ENCODE results near the gene PLCB4.

The PLCB4 gene

DNA sequence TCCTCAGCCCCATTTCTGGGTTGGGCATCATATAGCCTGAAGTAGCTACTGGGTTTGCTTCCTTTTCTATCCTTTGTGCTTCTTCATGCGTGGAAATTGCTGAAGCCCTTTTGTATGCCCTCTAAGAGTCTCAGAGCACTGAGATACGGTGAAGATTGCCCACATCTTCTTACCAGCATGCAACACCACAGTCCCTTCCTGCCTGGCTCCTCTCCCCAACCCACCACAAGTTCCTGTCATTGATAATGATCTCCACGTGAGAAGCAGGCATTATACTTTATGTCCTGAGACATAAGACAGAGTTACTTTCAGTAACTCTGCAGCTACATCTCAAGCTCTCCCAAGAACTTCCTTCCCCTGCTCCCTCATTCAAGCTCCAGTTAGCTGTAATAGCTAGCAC lies 15.8 kb upstream of the PLCB4 start:
- peak overlapping the region in 1 of 2 experiments; percentile 82 for H3K4ac ChIP-seq (ENCODE audit: low read depth in 1 of 2, low read length in 2 of 2)
- peak overlapping the region; percentile 95 for H2AK5ac ChIP-seq (ENCODE audit: low read length, severe bottlenecking)
- H3K9me3 ChIP-seq (ENCODE audit: control insufficient read depth, low read length) = peaks cover 5% of the 10 kb centered on the region
- H2BK15ac ChIP-seq (ENCODE audit: low read depth, poor library complexity, severe bottlenecking) = no peak overlapping the region
- 73% methylated on average over 3 of the region's 3 CpGs for WGBS
- DNase-seq = no peak
- no peak overlapping the region for H3K23ac ChIP-seq (ENCODE audit: low read length in 2 of 2)
- H3K79me1 ChIP-seq (replicated peaks; ENCODE audit: low read length, poor library complexity, severe bottlenecking) = no peaks in the 10 kb centered on the region
- H4K91ac ChIP-seq (ENCODE audit: low read length) = no peak overlapping the region
- H3K4me1 ChIP-seq (ENCODE audit: control insufficient read depth, insufficient read depth, low read depth, low read length) = peaks cover 10% of the 10 kb centered on the region
- peak overlapping the region; percentile 21 to 80 for H3K18ac ChIP-seq (ENCODE audit: low read depth in 1 of 2, low read length in 2 of 2)
- H3K9ac ChIP-seq (ENCODE audit: low read length) = no peak overlapping the region
- no peak overlapping the region for H2AFZ ChIP-seq (ENCODE audit: low read depth, low read length)
- H2BK5ac ChIP-seq (ENCODE audit: low read depth, low read length, poor library complexity, severe bottlenecking) = peak overlapping the region; percentile 49
- H4K8ac ChIP-seq (ENCODE audit: low read length) = peak overlapping the region; percentile 35
- H3K4me3 ChIP-seq (ENCODE audit: insufficient read depth in 1 of 2, low read depth in 1 of 2, low read length in 2 of 2) = no peak overlapping the region
- no peaks in the 10 kb centered on the region for H3K27me3 ChIP-seq (ENCODE audit: control insufficient read depth in 1 of 2, insufficient read depth in 1 of 2, low read length in 2 of 2)
- H3K14ac ChIP-seq (ENCODE audit: low read length in 2 of 2) = no peak overlapping the region
- peak overlapping the region in 1 of 2 experiments; percentile 90 for H2BK12ac ChIP-seq (ENCODE audit: low read length in 2 of 2)
- no peaks in the 10 kb centered on the region for H3K36me3 ChIP-seq (ENCODE audit: control insufficient read depth in 1 of 2, insufficient read depth in 2 of 2, low read depth in 1 of 2, low read length in 2 of 2)
- no peak overlapping the region for H3K27ac ChIP-seq (ENCODE audit: low read length, poor library complexity, severe bottlenecking)
- no peak overlapping the region for H3K4me2 ChIP-seq (ENCODE audit: low read length, poor library complexity, severe bottlenecking)
- no peak overlapping the region for H2BK120ac ChIP-seq (ENCODE audit: low read depth, low read length)

DNA sequence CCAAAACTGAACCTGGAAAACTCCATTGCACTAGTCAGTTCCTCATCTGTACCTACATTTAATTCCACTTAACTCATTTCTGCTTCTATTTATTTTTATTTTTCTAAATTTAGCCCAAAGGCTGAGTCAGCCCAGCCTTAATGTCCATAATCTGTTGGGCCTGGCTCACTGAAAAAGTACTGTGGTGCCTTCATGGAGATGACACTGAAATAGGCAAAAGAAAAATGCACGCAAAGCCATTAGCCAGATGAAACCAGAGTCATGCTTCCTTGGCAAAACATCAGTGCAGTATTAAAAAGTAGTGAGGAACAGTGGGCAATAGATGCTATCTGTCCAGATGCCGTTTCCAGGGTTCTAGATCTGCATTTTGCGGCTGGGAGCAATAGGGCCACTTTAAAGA lies 14.7 kb upstream of the PLCB4 start:
- Histone ChIP-seq H3K79me1 (replicated peaks; ENCODE audit: low read length, poor library complexity, severe bottlenecking) (no peaks in the 10 kb centered on the region), H4K91ac (ENCODE audit: low read length) (no peak overlapping the region), H3K27me3 (ENCODE audit: control insufficient read depth in 1 of 2, insufficient read depth in 1 of 2, low read length in 2 of 2) (no peaks in the 10 kb centered on the region), H3K36me3 (ENCODE audit: control insufficient read depth in 1 of 2, insufficient read depth in 2 of 2, low read depth in 1 of 2, low read length in 2 of 2) (no peaks in the 10 kb centered on the region), H2BK120ac (ENCODE audit: low read depth, low read length) (no peak overlapping the region), H3K4me2 (ENCODE audit: low read length, poor library complexity, severe bottlenecking) (no peak overlapping the region), H2AFZ (ENCODE audit: low read depth, low read length) (no peak overlapping the region), H3K4me1 (ENCODE audit: control insufficient read depth, insufficient read depth, low read depth, low read length) (peaks cover 10% of the 10 kb centered on the region), H2BK12ac (ENCODE audit: low read length in 2 of 2) (no peak overlapping the region), H2BK15ac (ENCODE audit: low read depth, poor library complexity, severe bottlenecking) (no peak overlapping the region), H3K4ac (ENCODE audit: low read depth in 1 of 2, low read length in 2 of 2) (no peak overlapping the region), H3K9ac (ENCODE audit: low read length) (no peak overlapping the region), H3K4me3 (ENCODE audit: insufficient read depth in 1 of 2, low read depth in 1 of 2, low read length in 2 of 2) (no peak overlapping the region), H3K18ac (ENCODE audit: low read depth in 1 of 2, low read length in 2 of 2) (peak overlapping the region in 1 of 2 experiments; percentile 3), H3K23ac (ENCODE audit: low read length in 2 of 2) (no peak overlapping the region), H2BK5ac (ENCODE audit: low read depth, low read length, poor library complexity, severe bottlenecking) (no peak overlapping the region), H3K27ac (ENCODE audit: low read length, poor library complexity, severe bottlenecking) (peak overlapping the region; percentile 38), H2AK5ac (ENCODE audit: low read length, severe bottlenecking) (peak overlapping the region; percentile 23), H3K14ac (ENCODE audit: low read length in 2 of 2) (no peak overlapping the region), H3K9me3 (ENCODE audit: control insufficient read depth, low read length) (peaks cover 2% of the 10 kb centered on the region), H4K8ac (ENCODE audit: low read length) (no peak overlapping the region)
- 87% methylated on average over 2 of the region's 3 CpGs for WGBS
- peak; percentile 58 for DNase-seq

DNA sequence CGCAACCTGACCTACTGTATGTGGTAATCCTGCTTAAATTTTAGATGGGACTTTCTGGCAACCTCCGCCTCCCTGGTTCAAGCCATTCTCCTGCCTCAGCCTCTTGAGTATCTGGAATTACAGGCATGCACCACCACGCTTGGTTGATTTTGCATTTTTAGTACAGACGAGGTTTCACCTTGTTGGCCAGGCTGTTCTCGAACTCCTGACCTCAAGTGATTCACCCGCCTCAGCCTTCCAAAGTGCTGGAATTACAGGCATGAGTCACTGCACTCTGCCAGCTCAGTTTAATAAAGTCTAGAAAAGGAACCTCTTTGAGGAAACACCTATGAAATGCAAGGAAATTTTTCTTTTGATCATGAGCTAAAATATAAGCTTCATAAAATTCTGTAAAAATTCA lies 9.0 kb upstream of the PLCB4 start:
- H2BK120ac ChIP-seq (ENCODE audit: low read depth, low read length) = no peak overlapping the region
- peak overlapping the region in 1 of 2 experiments; percentile 11 for H3K14ac ChIP-seq (ENCODE audit: low read length in 2 of 2)
- H3K9me3 ChIP-seq (ENCODE audit: control insufficient read depth, low read length) = no peaks in the 10 kb centered on the region
- H2BK5ac ChIP-seq (ENCODE audit: low read depth, low read length, poor library complexity, severe bottlenecking) = no peak overlapping the region
- no peak overlapping the region for H3K4me2 ChIP-seq (ENCODE audit: low read length, poor library complexity, severe bottlenecking)
- no peak overlapping the region for H2BK12ac ChIP-seq (ENCODE audit: low read length in 2 of 2)
- H3K27ac ChIP-seq (ENCODE audit: low read length, poor library complexity, severe bottlenecking) = peak overlapping the region; percentile 68
- H3K4me1 ChIP-seq (ENCODE audit: control insufficient read depth, insufficient read depth, low read depth, low read length) = peaks cover 7% of the 10 kb centered on the region
- H3K18ac ChIP-seq (ENCODE audit: low read depth in 1 of 2, low read length in 2 of 2) = peak overlapping the region in 1 of 2 experiments; percentile 21
- H3K4ac ChIP-seq (ENCODE audit: low read depth in 1 of 2, low read length in 2 of 2) = no peak overlapping the region
- H3K27me3 ChIP-seq (ENCODE audit: control insufficient read depth in 1 of 2, insufficient read depth in 1 of 2, low read length in 2 of 2) = no peaks in the 10 kb centered on the region
- H3K36me3 ChIP-seq (ENCODE audit: control insufficient read depth in 1 of 2, insufficient read depth in 2 of 2, low read depth in 1 of 2, low read length in 2 of 2) = no peaks in the 10 kb centered on the region
- no peak overlapping the region for H2BK15ac ChIP-seq (ENCODE audit: low read depth, poor library complexity, severe bottlenecking)
- no peak overlapping the region for H4K91ac ChIP-seq (ENCODE audit: low read length)
- no peak overlapping the region for H3K23ac ChIP-seq (ENCODE audit: low read length in 2 of 2)
- no peak overlapping the region for H3K9ac ChIP-seq (ENCODE audit: low read length)
- H2AFZ ChIP-seq (ENCODE audit: low read depth, low read length) = no peak overlapping the region
- DNase-seq = peak; percentile 27
- no peak overlapping the region for H4K8ac ChIP-seq (ENCODE audit: low read length)
- H3K79me1 ChIP-seq (replicated peaks; ENCODE audit: low read length, poor library complexity, severe bottlenecking) = no peaks in the 10 kb centered on the region
- 48% methylated on average over 6 of the region's 6 CpGs for WGBS
- no peak overlapping the region for H3K4me3 ChIP-seq (ENCODE audit: insufficient read depth in 1 of 2, low read depth in 1 of 2, low read length in 2 of 2)
- no peak overlapping the region for H2AK5ac ChIP-seq (ENCODE audit: low read length, severe bottlenecking)

DNA sequence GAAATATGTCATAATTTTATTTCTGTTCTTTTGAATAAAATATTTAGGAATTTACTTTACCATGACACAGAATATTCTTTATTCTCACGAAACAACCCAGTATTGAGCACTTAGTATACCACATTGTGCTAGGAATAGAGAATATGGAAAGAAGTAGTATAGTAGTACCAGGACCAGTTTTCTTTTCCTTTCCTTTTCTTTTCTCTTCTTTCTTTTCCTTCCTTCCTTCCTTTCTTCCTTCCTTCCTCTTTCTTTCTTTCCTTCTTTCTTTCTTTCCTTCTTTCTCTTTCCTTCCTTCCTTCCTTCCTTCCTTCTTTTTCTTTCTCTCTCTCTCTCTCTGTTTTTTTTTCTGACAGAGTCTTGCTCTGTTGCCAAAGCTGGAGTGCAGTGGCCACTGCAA lies 7.5 kb upstream of the PLCB4 start:
- H3K4me3 ChIP-seq (ENCODE audit: insufficient read depth in 1 of 2, low read depth in 1 of 2, low read length in 2 of 2) = no peak overlapping the region
- H3K27ac ChIP-seq (ENCODE audit: low read length, poor library complexity, severe bottlenecking) = no peak overlapping the region
- no peaks in the 10 kb centered on the region for H3K27me3 ChIP-seq (ENCODE audit: control insufficient read depth in 1 of 2, insufficient read depth in 1 of 2, low read length in 2 of 2)
- H3K18ac ChIP-seq (ENCODE audit: low read depth in 1 of 2, low read length in 2 of 2) = no peak overlapping the region
- H2BK120ac ChIP-seq (ENCODE audit: low read depth, low read length) = no peak overlapping the region
- H2BK15ac ChIP-seq (ENCODE audit: low read depth, poor library complexity, severe bottlenecking) = no peak overlapping the region
- no peaks in the 10 kb centered on the region for H3K9me3 ChIP-seq (ENCODE audit: control insufficient read depth, low read length)
- peaks cover 7% of the 10 kb centered on the region for H3K4me1 ChIP-seq (ENCODE audit: control insufficient read depth, insufficient read depth, low read depth, low read length)
- no peaks in the 10 kb centered on the region for H3K79me1 ChIP-seq (replicated peaks; ENCODE audit: low read length, poor library complexity, severe bottlenecking)
- H3K4me2 ChIP-seq (ENCODE audit: low read length, poor library complexity, severe bottlenecking) = no peak overlapping the region
- no peak overlapping the region for H3K9ac ChIP-seq (ENCODE audit: low read length)
- no peaks in the 10 kb centered on the region for H3K36me3 ChIP-seq (ENCODE audit: control insufficient read depth in 1 of 2, insufficient read depth in 2 of 2, low read depth in 1 of 2, low read length in 2 of 2)
- DNase-seq = no peak
- H3K14ac ChIP-seq (ENCODE audit: low read length in 2 of 2) = no peak overlapping the region
- H4K91ac ChIP-seq (ENCODE audit: low read length) = no peak overlapping the region
- WGBS = no CpG with 5 or more reads among the region's 1 CpG
- H2AK5ac ChIP-seq (ENCODE audit: low read length, severe bottlenecking) = no peak overlapping the region
- no peak overlapping the region for H3K23ac ChIP-seq (ENCODE audit: low read length in 2 of 2)
- no peak overlapping the region for H2BK5ac ChIP-seq (ENCODE audit: low read depth, low read length, poor library complexity, severe bottlenecking)
- H2AFZ ChIP-seq (ENCODE audit: low read depth, low read length) = no peak overlapping the region
- no peak overlapping the region for H4K8ac ChIP-seq (ENCODE audit: low read length)
- no peak overlapping the region for H2BK12ac ChIP-seq (ENCODE audit: low read length in 2 of 2)
- no peak overlapping the region for H3K4ac ChIP-seq (ENCODE audit: low read depth in 1 of 2, low read length in 2 of 2)
